HG03457 (cell line): Measurements from ENCODE around the gene DUSP21.
"Not testable (repeated sequence)": the region's sequence is repeated elsewhere in the genome, so short reads cannot be mapped to it uniquely, and the experiment has no call there.

ENCODE experiments used
- ATAC-seq: cut with Tn5 transposase; IDR thresholded peaks from one replicate; pipeline ENCODE4 v1.9.1; 2021; ENCODE audit warnings: moderate number of reproducible peaks; ENCODE audit not compliant: unreplicated experiment

DUSP21 gene

DNA sequence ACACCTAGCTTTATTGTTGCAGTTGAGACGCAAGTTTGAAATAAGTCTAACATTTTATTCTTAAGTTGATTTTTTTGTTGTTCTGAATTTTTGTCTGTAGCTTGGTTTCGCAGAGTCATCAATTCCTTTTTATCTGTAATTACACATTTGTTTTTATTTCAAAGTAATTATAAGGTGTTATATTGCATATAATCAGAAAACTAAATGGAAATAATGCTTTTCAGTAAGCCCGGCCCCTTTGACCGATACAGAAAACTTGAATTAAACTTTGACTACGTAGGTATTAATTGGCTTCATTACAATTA, 31.3 kb downstream of the DUSP21 start:
- ATAC-seq = no peak

DNA sequence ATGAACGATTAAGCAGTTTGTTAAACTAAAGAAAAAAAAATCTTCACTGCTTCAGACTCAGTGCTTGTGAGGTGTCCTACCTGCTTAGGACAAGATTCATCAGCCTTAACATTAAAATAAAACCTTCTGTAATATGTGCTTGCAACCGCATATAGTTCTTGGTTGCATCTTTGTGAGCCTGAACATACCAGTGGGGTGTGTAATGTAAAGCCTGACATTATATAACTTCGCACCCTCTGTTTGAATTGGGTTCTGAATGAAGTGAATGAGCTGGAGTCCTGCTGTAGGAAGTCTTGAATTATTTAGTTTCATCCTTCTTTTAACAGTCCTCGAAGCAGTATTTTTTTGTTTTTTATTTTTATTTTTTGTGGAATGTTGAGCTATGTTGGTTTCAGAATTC, 32.3 kb downstream of the DUSP21 start:
- ATAC-seq = no peak

DNA sequence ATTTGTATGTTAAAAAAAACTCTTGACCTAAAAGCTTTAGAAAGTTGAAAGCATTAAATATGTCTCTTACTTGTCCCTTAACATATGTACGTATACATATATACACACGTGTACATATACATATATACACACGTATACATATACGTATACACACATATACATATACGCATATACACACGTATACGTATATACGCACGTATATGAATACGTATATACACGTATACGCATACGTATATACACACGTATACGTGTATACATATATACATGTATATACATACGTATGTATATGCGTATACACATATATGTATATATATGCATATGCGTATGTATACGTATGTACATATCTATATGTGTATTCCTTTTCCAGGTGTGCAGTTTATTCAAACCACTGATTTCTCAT, 32.9 kb downstream of the DUSP21 start:
- no peak for ATAC-seq

DNA sequence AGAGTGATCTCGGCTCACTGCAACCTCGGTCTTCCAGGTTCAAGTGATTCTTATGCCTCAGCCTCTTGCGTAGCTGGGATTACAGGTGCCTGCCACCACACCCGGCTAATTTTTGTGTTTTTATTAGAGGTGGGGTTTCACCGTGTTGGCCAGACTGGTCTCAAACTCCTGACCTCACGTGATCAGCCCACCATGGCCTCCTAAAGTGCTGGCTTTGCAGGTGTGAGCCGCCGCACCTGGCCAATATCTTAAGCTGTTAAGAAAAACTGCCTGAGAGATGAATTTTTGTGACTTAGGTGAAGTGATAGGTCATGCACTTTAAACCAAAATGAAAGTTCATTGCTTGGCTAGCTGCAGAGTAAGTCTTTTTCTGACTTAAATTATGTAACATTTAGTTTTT, 35.0 kb downstream of the DUSP21 start:
- ATAC-seq = no peak

DNA sequence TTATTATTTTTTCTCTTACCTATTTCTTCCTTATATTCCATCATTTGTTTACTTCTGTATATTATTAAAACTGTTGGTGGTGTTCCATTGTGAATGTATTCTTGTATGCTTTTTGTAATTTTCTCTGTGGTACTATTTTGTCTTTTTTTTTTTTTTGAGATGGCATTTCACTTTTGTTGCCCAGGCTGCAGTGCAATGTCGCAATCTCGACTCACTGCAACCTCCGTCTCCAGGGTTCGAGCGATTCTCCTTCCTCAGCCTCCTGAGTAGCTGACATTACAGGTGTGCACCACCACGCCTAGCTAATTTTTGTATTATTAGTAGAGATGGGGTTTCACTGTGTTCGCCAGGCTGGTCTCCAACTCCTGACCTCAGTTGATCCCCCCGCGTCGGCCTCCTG, 37.7 kb downstream of the DUSP21 start:
- ATAC-seq = no peak

DNA sequence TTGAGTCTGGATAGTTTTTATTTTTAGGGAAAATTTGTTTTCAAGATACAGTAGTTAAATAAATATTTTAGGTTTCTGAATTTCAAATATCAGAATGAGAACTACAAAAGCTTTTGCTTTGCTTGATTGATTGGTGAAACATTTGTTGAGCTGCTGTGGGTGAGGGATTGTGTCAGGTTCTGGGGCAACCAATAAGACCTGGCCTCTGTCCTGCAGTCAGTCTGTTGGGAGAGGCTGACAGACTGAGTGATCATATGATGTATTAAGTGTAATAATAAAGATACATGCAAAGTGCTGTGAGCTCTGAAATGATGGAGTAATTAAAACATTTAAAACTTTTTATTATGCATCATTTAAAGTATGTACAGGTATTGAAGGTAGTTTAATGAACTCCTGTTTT, 38.8 kb downstream of the DUSP21 start:
- ATAC-seq = no peak

DNA sequence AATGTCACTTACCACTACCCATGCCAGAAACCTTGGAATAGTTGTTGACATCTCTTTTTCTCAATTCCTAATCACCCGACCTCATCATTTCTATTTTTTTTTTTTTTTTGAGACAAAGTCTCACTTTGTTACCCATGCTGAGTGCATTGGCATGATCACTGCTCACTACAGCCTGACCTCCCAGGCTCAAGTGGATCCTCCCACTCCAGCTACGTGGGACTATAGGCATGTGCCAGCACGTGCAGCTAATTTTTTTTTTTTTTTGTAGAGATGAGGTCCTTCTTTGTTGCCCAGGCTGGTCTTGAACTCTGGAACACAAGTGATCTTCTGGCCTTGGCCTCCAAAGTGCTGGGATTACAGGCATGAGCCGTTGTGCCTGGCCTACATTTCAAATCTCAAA, 41.1 kb downstream of the DUSP21 start:
- ATAC-seq = no peak

DNA sequence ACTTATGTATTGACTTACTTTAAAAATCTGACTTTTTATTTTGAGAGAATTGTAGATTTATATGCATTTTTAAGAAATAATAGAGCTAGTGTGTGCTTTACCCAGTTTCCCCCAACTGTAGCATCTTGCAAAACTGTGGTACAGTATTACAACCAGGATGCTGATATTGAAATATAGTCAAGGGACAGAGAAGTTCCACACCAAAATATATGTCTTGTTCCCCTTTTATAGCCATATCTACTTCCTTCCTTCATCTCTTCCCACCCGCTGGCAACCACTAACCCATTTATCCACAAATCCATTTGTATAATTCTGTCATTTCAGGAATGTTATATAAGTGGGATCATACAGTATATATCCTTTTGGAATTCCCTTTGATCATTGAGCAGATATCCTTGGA, 46.0 kb downstream of the DUSP21 start:
- no peak for ATAC-seq

DNA sequence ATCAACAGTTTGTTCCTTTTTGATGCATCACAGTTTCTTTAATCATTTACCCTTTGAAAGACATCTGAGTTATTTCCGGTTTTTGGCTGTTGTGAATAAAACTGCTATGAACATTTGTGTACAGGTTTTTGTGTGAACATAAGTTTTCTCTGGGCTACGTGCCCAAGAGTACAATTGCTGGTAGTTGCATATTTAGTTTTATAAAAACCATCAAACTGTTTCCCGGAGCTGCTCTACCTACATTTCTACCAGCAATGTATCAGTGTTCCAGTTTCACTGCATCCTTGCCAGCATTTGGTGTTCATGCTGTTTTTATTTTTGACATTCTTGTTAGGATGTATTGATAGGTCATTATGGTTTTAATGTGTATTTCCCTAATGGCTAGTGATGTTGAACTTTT, 46.4 kb downstream of the DUSP21 start:
- ATAC-seq = no peak

DNA sequence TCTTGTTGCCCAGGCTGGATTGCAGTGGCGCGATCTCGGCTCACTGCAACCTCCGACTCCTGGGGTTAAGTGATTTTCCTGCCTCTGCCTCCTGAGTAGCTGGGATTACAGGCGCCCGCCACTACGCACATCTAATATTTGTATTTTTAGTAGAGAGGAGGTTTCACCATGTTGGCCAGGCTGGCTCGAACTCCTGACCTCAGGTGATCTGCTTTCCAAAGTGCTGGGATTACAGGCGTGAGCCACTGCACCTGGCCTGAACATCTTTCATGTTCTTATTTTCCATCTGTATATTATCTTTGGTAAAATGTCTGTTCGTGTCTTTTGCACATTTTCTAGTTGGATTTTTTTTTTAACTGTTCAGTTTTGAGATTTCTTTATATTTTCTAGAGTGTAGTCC, 46.9 kb downstream of the DUSP21 start:
- ATAC-seq = not testable (repeated sequence)

DNA sequence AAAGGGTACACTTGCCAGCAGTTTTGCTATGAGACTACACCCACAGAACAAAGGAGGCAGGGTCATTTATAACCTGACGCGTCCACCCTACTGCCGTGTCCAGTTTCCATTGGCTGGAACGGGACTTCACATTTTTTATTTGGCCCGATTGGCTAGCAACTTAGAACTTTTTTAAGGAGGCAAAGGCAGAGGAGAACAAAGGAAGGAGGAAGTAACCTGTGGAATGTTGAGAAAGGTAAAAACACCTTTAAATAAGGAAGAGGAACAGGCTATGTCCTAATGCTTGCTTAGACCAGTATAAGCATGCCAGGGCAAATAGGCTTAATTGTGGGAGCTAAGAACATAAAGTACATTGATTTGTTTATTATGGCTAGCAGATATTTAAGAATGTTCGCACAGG, 47.8 kb downstream of the DUSP21 start:
- ATAC-seq = no peak
